GM19455 (cell line): ENCODE measurements around the gene CALR.
"Not testable (repeated sequence)": the region's sequence is repeated elsewhere in the genome, so short reads cannot be mapped to it uniquely, and the experiment has no call there.

Experiments
- ATAC-seq: cut with Tn5 transposase; IDR thresholded peaks from one replicate; pipeline ENCODE4 v1.9.1; 2021; ENCODE audit not compliant: unreplicated experiment

CALR gene

DNA sequence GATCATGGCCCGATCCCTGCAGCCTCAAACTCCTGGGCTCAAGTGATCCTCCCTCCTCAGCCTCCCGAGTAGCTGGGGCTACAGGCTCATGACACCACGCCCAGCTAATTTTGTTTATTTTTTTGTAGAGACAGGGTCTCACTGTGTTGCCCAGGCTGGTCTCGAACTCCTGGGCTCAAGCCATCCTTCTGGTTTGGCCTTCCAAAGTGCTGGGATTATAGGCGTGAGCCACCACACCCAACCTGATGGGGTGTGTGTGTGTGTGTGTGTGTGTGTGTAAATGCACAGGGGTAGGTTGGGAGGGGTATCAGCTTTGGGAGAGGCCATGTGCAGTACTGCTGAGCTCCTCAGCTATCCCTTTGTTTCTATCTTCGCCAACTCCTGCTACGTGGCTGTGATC is 37.7 kb downstream of the CALR start:
- not testable (repeated sequence) for ATAC-seq

DNA sequence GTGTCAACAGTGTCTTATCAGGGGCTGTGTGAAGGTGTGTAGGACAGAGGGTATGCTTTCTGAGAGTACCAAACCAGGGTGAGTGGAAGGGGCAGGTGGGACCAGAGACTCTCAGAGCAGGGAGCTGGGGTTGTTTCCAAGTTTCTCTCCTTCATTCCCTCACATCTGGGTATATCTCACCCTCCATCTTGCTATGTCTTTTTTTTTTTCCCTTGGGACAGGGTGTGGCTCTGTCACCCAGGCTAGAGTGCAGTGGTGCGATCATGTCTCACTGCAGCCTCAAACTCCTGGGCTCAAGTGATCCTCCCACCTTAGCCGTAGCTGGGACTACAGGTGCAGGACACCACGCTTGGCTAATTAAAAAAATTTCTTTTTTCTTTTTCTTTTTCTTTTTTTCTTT is 41.6 kb downstream of the CALR start:
- no peak for ATAC-seq

DNA sequence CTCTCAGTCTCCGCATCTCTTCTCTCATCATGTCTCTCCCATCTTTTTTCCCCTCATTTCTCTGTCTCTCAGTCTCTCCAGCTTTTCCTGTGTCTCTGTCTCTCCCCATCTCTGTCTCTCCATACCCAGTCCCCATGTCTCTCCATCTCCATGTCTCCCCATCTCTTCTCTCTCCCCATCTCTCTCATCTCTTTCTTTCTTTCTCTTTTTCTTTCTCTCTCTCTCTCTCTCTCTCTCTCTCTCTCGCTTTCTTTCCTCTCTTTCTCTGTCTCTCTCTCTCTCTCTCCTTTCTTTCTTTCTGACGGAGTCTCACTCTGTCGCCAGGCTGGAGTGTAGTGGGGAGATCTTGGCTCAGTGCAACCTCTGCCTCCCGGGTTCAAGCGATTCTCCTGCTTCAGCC is 44.2 kb downstream of the CALR start:
- ATAC-seq = no peak

DNA sequence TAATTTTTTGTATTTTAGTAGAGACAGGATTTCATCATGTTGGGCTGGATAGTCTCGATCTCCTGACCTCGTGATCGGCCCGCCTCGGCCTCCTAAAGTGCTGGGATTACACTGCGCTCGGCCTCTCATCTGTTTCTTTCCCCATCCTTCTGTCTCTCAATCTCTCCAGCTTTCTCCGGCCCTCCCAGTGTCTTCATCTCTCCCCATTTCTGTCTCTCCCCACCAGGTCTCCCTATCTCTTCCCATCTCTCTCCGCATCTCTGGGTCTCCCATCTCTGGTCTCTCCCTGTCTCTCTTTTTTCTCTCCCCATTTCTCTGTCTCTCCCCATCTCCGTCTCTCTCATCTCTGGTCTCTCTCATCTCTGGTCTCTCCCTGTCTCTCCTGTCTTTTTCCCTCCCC is 44.7 kb downstream of the CALR start:
- no peak for ATAC-seq

DNA sequence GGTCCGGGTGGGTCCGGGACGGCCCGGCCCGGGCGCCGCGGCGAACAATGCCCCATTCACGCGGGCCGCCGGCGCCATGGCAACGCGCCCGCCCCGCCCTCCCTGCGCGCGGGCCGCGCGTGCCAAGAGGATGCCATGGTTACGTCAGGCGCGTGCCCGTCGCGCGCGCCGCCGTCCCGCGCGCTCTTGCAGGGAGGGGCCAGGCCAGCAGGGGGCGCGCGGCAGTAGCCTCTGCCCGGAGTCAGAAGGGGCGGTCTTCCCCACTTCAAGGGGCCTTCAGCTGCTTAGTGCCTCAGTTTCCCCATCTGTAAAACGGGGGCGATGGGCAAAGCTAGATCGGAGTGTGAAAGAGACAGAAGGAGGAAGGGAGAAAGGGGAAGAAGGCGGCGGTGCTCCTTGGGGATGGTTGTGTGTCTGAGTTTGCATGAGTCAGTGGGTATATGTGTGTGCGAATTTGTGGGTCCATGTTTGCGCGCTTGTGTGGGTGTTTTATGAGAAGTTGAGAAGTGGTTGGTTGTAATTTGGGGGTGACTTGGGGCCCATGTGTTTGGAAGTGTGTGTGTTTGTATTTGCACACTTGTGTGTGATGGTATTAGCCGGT is 45.2 kb downstream of the CALR start:
- no peak for ATAC-seq

DNA sequence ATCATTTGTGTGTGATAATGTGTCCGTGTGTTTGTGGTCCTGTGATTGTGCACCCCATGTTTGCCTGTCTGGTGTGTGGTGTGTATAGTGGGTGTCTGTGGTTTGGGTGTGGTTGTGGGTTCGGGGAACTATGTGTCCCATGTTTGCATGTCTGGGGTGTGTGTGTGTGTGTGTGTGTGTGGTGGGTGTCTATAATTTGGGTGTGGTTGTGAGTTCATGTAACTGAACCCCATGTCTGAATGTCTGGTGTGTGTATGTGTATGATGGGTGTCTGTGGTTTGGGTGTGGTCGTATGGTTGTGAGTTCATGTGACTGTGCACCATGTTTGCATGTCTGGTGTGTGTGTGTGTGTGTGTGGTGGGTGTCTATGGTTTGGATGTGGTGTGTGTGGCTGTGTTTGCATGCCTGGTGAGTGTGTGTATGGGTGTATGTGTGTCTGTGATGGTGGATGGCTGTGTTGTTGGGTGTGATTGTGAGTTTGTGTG is 45.8 kb downstream of the CALR start:
- ATAC-seq = no peak

DNA sequence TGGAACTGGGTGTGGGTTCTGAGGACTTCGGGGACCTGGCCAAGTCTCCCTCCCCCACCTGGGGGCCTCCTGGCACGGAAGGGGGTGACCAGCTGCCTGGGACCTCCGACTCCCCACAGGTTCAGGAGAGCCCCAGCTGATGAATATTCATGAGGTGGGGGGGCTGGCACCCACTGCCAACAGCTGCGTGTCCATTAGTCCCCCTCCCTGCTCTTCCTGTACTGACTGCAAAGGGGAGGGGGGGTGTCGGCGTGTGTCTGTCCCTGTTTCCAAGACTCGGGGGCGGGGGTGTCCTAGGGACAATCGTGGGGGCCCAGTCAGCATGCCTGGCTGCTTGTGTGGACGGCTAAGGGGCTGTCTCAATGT is 46.3 kb downstream of the CALR start:
- ATAC-seq = no peak

DNA sequence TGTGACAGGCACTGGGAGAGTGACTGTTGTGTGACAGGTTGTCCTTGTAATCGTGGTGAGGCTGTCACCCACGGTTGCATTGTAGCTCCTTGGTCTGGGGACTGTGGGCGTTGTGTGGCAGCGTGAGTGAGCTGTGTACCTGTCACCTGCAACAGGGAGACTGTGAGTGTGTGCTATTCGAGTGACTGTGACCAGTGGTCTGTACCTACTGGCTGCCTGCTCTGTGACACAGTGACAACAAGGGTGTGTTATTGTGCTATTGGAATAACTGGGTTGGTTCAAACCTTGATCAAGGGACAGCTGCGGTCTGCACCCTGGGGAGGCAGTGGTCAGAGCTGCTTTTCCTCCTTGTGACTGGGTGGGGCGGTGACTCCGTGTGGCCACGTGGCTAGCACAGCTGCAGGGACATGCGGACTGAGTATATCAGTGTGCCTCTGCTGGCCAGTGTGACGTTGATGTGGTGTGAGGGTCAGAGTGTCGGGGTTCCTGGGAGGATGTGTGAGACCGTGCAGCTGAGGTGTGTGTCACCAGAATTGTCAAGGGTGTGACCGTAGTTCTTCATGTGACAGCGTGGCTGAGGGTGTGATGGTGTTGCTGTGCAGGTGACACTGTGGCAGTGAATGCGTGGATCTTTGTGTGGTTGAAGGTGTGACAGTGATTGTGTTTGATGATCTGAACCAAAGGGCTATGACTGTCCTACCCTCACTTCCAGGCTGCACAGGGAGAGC is 46.8 kb downstream of the CALR start:
- ATAC-seq = no peak

DNA sequence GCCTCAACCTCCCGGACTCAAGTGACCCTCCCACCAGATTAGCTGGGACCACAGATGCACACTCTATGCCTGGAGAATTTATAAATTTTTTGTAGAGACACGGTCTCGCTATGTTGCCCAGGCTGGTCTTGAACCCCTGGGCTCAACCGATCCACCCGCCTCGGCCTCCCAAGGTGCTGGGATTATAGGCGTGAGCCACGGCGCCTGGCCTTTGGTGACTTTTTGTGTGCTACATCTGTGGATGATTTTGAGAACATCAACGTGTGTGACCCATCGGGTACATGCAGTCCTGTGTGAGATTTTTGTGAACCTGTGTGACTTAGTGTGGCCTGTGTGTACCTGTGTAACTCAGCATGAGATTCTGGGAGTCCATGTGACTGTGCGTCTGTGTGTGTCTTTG is 48.3 kb downstream of the CALR start:
- no peak for ATAC-seq

DNA sequence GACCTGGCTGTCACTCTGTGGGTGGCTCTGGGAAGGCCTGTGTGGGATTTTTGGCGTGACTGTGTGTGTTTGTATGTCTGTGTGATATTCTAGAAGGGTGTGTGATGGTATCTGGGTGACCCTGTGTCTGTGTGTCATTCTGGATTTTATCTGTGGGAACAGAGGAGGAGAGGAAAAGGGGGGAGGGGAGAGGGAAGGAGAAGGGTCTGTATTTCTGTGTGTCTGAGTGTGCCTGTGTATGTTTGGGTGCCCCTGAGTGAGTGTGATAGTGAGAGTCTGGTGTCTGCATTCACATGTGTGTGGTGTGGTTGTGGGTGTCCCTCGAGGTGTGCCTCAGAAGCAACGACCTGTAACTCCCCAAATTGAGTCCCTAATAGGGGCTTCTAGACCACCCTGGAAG is 48.8 kb downstream of the CALR start:
- no peak for ATAC-seq

DNA sequence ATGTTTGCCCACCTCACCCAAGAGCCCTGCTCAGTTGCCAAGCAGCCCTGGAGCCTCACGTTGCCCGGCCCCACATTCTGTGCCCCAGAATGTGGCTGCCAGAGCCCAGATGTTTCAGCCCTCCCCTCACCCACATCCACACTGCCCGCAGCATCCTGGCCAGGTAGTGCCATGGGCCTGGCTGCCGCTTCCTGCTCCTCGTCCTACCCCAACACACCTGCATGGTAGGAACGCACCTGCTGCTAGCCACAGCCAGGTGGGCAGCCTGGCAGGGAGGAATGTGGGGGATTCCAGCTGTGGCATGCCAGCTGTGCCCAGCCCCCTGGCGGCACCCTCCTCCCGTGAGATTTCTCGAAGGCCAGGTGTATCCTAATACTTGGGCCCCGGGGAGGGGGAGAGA is 49.4 kb downstream of the CALR start:
- ATAC-seq = no peak

DNA sequence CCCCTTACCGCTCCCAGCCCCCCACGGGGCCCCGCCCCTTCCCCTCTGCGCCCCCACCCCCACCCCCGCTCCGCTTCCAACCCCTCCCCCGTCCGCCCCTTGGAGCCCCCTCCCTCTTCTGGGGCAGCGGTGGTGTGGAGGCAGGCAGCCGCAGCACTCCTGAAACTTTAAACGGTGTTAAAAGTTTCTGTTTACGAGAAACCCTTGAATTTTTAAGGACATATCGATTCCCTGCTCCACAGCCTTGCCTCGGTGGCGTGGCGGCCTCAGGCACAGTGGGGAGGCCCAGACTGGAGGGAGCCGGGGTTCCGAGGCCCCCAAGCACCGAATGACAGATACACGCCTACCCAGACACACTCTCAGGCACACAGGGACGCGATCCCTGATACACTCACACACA is 52.0 kb downstream of the CALR start:
- ATAC-seq = no peak

DNA sequence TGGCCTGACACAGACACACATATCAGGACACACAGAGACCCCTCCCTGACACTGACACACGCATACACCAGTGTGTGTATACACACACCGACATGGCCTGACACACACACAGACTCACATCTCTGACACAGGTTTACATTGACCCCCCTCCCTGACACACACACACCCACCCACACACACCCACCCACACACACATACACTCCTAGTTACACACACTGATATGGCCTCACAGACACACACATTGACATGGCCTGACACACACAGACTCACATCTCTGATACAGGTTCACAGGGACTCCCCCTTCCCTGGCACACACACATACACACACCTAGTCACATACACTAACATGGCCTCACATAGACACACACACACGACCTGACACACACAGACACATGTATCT is 52.4 kb downstream of the CALR start:
- ATAC-seq = no peak

DNA sequence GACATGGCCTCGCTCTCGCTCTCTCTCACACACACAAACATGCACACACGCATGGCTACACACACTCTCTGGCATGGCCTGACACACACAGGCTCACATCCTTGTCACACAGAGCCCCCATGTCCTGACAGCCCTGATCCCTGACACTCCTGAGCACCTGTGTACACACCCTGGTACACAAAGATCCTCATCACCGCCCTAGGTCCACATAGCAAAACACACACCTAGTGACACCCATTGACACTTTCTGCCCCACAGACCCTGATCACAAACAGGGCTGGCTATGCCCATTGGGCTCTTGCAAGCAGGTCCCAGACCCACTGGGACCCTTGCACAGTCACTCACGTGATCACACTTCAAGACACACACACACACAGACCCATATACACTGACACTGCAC is 52.9 kb downstream of the CALR start:
- no peak for ATAC-seq

DNA sequence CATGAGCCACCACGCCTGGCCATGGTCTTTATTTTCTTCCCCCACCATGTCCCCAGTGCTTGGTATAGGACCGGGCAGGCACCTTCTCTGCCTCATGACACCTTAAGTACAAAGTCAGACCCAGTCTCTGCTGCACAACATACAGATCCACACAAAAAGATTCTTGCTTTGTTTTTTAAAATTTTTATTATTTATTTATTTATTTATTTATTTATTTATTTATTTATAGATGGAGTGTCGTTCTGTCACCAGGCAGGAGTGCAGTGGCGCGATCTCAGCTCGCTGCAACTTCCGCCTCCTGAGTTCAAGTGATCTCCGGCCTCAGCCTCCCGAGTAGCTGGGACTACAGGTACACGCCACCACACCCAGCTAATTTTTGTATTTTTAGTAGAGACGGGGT is 54.3 kb downstream of the CALR start:
- no peak for ATAC-seq

DNA sequence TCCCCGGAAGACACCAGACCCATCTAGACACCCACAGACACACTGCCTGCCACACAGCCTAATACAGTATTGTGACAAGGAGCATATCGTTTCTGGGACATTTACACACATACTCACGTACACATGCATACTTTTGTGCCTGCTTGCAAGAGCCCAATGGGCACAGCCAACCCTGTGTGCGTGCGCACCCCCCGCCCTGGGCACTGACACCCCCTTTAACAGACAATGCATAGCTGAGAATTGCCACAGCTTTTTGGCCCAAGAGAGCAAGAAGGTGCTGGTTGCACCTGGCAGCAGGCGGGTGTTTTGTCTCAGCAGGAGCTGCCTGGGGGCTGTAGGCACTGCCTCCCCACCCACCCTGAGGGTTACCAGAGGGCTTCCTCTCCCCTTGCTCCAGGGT is 55.2 kb downstream of the CALR start:
- ATAC-seq = no peak
